GM19328 (cell line): ENCODE measurements around the gene SSH2.
A peak's percentile ranks its signal among the peaks of the same experiment; 100 is the strongest.

Experiments used
- ATAC-seq: cut with Tn5 transposase; IDR thresholded peaks from one replicate; pipeline ENCODE4 v1.9.1; 2021; ENCODE audit warnings: mild to moderate bottlenecking, moderate library complexity; ENCODE audit not compliant: unreplicated experiment

Gene SSH2

DNA sequence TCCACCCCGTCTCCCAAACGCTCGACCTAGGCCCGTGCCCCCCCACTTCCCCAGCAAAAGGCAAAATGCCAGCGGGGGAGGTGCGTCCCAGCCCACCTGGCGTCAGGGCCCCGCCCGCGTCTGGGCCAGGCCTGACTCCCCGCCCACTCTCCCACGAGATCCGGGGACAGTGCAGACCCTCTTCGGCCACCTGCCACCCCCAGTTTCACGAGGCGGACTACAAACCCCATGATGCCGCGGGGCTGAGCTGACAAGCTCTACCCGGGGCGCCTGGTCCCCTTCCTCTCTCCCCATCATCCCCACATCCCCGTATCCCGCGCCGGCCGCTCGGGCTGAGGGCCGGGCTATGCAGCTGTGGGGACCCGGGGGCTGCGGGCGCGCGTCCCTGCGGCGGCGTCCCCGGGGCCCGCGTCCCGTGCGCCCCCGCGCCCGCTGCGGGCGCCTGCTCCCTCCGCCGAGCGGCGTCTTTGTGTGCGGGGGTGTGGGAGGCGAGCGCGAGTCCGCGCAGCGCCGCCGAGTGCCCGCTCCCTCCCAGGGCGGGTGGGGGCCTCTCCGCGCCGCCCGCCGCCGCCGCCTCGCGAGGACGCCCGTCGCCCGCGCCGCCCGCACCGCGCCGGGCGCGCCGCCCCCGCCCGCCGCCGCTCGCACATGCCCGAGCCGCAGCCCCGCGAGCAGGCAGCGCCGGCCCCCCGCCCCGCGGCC lies 337.0 kb downstream of the SSH2 start, which contains the start of gene ANKRD13B:
TSS of gene ANKRD13B (plus strand) at position 283 of the 702 bp plus-strand sequence. CDS start 490 bp downstream, outside the sequence.
- no peak for ATAC-seq

- no peak for ATAC-seq
Measured at GRCh38 chr17:29591737-29592608, 338.1 kb downstream of the SSH2 start.

- no peak for ATAC-seq
Measured at GRCh38 chr17:29591146-29591736, 338.8 kb downstream of the SSH2 start.

GRCh38 chr17:29590411-29591145 lies 339.4 kb downstream of the SSH2 start:
- no peak for ATAC-seq

GRCh38 chr17:29589524-29590410 lies 340.3 kb downstream of the SSH2 start, which contains the start of gene GIT1:
TSS of gene GIT1 (minus strand) at chr17:29589648. CDS start at chr17:29589378, 270 bp downstream.
- ATAC-seq: peak; percentile 54

DNA sequence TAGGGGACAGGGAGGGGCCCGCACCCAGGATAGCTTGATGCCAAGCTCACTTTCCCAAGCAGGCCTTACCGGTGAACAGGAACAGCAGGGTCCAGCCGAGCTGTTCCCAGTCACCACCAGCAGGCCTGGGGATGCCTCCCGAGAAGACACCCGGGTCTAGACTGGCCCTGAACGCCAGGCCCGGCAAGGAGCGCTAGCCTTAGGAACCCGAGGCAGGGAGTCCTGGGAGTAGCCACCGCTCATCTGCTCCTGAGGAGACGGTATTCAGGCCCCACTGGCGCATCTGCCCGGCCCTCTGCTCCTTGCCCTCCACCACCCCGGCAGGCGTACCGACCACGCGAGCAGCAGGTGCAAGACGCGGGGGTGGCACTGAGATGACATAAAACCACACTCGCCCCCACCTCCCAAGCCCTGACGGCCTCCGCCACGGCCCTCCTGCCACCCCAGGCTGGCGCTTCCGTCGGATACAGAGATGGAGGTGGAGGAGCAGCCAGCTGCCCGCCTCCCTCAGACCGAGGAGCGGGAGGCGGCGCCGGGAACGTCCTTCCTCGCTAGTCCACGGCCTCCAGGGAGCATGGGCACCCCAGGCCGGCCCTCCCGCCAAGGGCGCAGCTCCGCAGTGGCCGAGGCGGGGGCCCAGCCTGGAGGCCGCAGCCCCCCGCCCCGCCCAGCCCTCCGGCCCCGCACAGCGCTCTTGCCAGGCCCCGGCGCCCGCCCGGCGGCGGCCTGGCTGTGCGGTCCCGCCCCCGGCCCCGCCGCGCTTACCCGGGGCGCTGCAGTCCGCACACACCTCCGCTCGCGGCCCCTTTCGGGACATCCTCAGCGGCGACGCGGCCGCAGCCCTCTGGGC lies 341.2 kb downstream of the SSH2 start:
- no peak for ATAC-seq

- ATAC-seq: no peak
Measured at GRCh38 chr17:29588017-29588561, 341.9 kb downstream of the SSH2 start.

DNA sequence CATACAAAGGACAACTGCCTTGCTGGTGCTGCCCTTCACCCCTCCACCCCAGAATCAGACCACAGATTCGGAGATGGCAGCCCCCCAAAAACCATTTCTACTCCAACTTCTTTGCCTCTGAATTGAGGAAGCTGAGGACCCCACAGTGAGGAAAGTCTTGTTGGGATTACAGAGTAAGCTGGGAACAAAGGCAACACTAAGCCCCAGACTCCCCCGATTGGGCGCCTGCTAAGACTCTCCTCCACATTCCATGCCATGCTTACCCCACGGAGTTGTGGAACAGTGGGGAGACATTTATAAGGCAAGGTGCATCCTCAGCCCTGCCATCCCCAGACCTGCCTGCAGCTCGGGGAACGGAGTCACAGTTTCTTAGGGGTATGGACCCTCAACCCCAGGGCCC lies 342.4 kb downstream of the SSH2 start:
- no peak for ATAC-seq

DNA sequence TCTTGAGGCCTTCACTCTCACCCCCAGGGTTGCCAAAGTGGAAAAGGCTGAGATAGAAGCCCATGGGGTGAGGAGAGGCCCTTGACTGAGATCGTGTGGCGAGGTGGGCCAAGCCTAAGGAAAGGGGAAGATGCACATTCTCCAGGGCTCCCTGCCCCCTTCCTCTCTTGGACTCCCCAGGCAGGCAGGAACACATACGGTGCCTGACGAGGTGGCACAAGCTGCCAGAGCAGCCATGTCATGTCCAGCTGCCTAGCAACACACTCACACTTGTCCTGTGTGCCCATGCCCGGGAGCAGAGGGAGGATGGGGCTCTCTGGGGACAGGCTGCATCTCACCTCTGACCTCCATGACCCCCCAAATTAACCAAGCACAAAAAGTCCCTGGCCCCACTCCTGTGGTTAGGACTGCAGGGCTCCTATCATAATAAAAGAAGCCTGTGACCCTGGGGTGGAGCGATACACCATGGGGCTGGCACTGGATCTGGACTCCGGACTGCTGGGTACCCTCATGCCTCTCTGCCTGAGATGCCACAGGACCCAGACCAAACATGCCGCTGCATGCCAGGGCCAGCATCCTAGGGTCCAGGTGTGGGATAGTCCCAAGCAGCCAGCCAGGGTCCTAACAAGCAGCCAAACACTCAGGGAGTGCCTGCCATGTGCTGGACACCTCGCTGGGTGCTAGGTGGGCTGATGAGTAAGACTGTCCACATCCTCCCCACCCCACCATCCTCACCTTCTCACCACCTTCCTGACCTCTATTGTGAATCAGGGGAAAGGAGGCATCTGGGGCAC lies 343.2 kb downstream of the SSH2 start:
- no peak for ATAC-seq

DNA sequence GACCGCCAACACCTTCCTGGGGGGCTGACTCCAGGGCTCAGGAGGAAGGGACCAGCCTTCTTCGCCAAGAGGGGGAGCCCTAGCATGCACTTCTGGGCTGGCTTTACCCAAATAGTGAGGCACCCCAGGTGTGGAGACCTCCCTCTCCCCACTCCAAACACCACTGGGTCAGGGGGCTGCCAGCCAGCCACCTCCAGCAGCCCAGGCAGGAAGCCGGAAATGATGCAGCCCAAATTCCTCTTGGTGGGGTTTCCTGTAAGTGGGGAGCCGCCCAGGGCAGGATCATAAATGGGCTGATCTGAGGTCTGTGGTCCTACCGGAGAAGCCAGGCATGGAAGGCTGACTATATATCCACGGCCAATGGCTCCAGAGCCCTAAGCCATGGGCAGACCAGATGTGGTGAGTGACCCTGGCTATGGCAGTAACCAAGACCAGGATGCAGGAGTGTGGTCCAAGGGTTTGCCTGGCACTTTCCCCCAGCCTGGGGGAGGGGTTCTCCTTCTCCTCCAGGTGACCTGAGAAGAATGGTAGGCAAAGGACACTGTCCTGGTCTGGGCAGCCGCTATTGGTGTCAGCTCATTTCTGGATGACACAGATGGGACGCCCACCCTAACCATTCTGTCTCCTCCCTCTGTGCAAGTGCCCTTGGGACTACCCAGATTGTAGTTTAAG lies 344.8 kb downstream of the SSH2 start:
- ATAC-seq: no peak

DNA sequence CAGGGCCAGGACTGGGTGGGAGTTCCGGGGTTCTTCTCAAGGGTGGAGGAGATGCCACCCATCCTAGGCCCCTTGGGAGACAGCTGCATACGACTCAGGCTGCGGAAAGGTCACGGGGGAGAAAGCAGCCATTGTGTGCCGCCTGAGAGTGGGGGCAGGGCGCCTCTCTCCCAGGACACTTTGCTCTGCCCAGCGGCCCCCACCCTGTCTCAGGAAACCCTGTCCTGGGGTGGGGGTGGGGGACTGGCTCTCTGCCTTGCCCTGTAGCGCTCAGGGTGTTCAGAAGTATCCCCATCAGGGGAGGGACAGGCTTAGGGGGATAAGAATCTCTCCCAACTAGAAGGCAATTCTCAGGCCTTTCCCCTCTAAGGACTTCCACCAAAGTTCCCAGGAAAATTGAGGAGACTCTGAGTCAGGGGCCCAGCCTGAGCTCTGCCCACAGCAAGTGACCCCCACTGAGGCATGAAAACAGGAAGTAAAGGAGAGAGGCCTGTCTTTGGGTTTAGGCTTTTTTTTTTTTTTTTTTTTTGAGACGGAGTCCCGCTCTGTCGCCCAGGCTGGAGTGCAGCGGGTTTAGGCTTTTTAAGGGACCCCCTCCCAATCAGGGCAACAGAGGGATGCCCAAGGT lies 345.5 kb downstream of the SSH2 start:
- ATAC-seq: no peak

GRCh38 chr17:29583324-29584248 lies 346.4 kb downstream of the SSH2 start:
- no peak for ATAC-seq

DNA sequence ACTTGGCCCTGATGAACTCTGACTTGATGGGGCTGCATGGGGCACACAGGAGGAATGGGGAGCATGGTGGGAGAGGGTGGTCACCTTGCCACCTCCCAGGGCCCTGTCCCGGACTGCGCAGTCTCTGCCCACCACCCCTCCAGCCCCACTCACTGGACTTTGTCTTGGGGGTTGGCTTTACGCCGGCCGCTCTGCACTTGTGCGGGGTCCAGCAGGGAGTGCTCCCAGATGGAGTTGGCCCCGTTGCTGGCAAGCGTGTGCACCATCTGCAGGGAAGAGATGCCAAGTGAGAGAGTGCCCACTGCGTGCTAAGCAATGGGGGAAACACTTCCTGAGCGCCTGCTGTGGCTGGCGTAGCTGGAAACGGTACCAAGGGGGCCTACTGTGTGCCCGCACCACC lies 347.3 kb downstream of the SSH2 start:
- ATAC-seq: no peak

GRCh38 chr17:29582254-29582765 lies 347.7 kb downstream of the SSH2 start:
- ATAC-seq: no peak

GRCh38 chr17:29581583-29582253 lies 348.3 kb downstream of the SSH2 start:
- ATAC-seq: no peak
